ENCODE data around the gene NOL9.
A peak's percentile ranks its signal among the peaks of the same experiment; 100 is the strongest.

NOL9 gene

DNA sequence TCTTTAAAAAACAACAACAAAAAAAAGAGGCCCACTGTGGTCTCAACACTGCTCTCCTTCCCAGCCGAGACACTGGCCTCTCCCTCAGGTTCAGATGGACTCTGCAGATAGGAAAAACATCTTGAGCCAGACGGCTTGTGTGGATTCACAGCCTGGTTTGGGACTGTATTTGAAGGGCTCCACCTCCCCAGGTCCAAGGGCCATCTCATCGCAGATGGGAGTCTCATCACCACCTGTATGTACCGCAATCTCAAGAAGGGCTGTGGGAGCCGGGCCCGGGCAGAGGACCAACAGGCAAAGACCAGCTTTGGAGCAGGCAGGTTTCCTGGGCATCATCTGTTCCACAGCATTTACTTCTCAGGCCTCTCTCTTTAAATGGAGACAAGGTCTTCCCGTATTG lies 35.7 kb upstream of the NOL9 start:
- no peak for DNase-seq (ENCODE audit: low read depth in 2 of 2)

GRCh38 chr1:6588893-6589520 lies 34.7 kb upstream of the NOL9 start:
- DNase-seq (ENCODE audit: low read depth in 2 of 2), result no peak

- no peak for DNase-seq (ENCODE audit: low read depth in 2 of 2)
Observed at GRCh38 chr1:6588128-6588892, 34.0 kb upstream of the NOL9 start.

GRCh38 chr1:6587261-6588005 lies 33.1 kb upstream of the NOL9 start:
- no peak for DNase-seq (ENCODE audit: low read depth in 2 of 2)

DNA sequence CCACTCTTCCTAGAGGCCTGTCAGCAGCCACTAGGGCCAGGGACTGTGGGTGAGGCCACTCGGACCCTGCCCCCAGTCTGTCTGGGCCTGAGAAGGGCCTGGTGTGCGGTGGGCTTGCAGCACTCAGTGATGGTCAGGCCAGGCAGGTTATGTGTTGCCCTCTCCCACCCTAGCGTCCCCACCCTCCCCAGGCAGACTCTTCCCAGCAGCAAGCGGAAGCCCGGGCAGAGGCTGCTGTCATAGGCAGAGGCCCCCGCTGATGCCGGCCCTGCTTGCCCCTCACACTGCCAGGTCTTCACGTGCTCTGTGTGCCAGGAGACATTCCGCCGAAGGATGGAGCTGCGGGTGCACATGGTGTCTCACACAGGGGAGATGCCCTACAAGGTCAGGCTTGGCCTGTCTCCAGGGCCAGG lies 32.1 kb upstream of the NOL9 start:
- no peak for DNase-seq (ENCODE audit: low read depth in 2 of 2)

GRCh38 chr1:6585841-6586240 lies 31.5 kb upstream of the NOL9 start:
- DNase-seq (ENCODE audit: low read depth in 2 of 2), result no peak

GRCh38 chr1:6585081-6585722 lies 30.9 kb upstream of the NOL9 start:
- DNase-seq (ENCODE audit: low read depth in 2 of 2), result no peak

DNA sequence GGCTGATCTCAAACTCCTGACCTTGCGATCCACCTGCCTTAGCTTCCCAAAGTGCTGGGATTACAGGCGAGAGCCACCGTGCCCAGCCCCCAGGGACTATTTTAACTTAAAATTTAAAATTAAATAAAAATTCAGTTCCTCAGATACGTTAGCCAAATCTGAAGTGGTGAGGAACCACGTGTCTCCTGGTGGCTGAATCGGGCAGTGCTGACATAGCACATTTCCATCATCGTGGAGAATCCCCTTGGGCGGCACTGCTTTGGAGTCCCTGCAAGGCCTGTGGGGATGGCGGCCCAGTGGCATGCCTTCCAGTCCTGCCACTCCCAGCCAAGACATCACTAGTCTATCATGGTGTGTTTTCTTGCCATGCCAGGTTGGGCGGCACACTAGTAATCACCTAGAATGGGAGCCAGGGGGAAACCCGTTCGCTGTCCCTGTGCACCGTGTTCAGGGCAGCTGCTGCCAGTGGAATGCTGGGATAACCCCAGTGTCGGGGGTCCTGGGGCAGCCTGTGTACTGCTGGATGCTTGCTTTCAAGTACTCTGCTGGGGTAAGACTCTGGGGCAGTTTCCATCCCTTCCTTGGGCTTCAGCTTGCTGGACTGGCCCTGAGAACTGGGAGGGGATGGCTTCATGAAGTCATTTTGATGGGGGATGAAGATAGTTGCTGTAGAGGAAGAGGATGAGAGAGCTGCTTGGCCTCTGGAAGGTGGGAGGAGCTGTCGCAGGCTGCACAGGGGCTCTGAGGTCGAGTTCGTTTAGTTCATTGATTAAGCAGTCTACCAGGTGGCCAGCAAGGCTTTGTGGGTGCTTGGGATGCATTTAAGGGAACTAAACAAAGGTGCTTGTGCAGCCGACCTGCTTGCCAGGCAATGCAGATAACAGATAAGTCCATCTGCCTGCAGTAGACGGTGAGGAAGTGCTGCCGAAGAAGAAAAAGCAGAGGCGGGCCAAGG lies 30.1 kb upstream of the NOL9 start:
- no peak for DNase-seq (ENCODE audit: low read depth in 2 of 2)

- no peak for DNase-seq (ENCODE audit: low read depth in 2 of 2)
Observed at GRCh38 chr1:6582370-6582769, 28.1 kb upstream of the NOL9 start.

GRCh38 chr1:6581561-6582305 lies 27.4 kb upstream of the NOL9 start:
- DNase-seq (ENCODE audit: low read depth in 2 of 2), result no peak

DNA sequence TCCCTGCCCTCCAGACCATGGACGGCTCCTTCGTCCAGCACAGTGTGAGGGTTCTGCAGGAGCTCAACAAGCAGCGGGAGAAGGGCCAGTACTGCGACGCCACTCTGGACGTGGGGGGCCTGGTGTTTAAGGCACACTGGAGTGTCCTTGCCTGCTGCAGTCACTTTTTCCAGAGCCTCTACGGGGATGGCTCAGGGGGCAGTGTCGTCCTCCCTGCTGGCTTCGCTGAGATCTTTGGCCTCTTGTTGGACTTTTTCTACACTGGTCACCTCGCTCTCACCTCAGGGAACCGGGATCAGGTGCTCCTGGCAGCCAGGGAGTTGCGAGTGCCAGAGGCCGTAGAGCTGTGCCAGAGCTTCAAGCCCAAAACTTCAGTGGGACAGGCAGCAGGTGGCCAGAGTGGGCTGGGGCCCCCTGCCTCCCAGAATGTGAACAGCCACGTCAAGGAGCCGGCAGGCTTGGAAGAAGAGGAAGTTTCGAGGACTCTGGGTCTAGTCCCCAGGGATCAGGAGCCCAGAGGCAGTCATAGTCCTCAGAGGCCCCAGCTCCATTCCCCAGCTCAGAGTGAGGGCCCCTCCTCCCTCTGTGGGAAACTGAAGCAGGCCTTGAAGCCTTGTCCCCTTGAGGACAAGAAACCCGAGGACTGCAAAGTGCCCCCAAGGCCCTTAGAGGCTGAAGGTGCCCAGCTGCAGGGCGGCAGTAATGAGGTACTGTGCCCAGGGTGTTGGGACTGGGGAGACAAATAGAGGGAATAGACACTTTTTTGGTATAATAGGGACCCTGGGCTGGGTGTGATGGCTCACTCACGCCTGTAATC lies 26.5 kb upstream of the NOL9 start:
- DNase-seq (ENCODE audit: low read depth in 2 of 2), result no peak

DNA sequence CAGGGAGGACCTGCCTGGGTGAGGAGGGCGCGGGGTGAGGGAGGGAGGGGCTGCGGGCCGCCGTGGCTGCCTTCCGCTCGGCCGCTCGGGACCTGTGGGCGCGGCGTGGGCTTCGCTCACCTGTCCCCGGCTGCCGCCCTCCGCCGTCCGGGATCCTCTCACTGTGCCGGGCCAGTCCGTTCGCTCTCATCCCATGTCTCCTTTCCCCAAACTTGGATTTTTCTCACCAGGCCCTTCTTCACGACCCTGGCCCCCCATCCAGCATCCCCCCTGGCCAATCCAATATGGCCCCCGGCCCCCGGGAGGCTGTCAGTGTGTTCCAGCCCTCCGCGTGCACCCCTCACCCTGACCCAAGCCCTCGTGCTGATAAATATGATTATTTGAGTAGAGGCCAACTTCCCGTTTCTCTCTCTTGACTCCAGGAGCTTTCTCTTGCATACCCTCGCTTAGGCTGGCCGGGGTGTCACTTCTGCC lies 25.8 kb upstream of the NOL9 start:
- no peak for DNase-seq (ENCODE audit: low read depth in 2 of 2)

DNA sequence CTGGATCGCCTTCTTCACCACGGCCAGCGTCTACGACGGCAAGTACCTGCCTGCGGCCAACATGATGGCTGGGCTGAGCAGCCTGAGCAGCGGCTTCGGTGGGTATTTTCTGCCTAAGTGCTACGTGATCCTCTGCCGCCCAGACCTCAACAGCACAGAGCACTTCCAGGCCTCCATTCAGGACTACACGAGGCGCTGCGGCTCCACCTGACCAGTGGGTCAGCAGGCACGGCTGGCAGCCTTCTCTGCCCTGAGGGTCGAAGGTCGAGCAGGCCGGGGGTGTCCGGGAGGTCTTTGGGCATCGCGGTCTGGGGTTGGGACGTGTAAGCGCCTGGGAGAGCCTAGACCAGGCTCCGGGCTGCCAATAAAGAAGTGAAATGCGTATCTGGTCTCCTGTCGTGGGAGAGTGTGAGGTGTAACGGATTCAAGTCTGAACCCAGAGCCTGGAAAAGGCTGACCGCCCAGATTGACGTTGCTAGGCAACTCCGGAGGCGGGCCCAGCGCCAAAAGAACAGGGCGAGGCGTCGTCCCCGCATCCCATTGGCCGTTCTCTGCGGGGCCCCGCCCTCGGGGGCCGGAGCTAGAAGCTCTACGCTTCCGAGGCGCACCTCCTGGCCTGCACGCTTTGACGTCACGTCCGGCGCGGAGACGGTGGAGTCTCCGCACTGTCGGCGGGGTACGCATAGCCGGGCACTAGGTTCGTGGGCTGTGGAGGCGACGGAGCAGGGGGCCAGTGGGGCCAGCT lies 25.2 kb upstream of the NOL9 start, which contains the start of gene ZBTB48:
TSS of gene ZBTB48 (plus strand) at position 621 of the 745 bp plus-strand sequence. CDS start 616 bp downstream, outside the sequence.
- DNase-seq (ENCODE audit: low read depth in 2 of 2), result peak; percentile 93 to 95

DNA sequence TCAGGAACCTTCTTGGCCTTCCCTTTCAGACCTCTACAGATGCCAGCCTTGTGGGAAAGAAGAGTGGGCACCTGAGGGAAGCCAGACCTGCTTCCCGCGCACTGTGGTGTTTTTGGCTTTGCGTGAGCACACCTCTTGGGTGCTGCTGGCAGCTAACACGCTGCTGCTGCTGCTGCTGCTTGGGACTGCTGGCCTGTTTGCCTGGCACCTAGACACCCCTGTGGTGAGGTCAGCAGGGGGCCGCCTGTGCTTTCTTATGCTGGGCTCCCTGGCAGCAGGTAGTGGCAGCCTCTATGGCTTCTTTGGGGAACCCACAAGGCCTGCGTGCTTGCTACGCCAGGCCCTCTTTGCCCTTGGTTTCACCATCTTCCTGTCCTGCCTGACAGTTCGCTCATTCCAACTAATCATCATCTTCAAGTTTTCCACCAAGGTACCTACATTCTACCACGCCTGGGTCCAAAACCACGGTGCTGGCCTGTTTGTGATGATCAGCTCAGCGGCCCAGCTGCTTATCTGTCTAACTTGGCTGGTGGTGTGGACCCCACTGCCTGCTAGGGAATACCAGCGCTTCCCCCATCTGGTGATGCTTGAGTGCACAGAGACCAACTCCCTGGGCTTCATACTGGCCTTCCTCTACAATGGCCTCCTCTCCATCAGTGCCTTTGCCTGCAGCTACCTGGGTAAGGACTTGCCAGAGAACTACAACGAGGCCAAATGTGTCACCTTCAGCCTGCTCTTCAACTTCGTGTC lies 24.5 kb upstream of the NOL9 start:
- no peak for DNase-seq (ENCODE audit: low read depth in 2 of 2)

DNA sequence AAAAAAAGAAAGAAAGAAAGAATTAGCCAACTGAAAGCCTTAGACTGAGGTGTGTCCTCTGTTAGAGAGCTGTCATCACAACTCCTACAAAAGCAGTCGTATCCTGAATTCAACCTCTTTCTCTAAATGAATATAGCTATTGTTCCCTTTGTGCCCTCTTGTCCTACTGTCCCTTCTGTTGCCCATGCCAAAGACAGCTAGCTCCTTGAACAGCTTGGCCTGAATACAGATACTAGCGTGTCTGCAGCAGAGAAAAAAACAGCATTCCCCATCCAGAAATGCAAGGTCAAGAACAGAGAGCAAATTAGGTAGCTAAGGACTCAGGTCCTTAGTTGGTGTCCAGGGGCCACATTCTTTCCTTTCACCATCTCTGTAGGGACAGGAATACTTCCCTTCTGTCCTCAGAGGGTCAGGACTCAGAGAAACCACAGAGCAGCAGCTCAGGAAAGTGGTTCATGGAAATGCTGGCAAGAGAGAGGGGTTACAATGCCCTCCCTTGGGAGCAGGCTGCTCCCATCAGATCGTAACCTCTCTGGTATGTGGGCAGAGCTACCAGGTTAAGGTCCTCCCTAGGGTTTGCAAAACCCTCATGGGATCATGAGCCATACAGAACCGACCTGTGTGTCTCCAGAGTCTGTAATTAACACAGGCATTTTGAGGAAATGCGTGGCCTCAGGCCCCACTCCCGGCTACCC lies 23.7 kb upstream of the NOL9 start:
- DNase-seq (ENCODE audit: low read depth in 2 of 2), result no peak

DNA sequence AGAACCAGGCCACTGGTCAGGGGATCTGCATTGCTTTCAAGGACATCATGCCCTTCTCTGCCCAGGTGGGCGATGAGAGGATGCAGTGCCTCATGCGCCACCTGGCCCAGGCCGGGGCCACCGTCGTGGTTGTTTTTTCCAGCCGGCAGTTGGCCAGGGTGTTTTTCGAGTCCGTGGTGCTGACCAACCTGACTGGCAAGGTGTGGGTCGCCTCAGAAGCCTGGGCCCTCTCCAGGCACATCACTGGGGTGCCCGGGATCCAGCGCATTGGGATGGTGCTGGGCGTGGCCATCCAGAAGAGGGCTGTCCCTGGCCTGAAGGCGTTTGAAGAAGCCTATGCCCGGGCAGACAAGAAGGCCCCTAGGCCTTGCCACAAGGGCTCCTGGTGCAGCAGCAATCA lies 20.5 kb upstream of the NOL9 start:
- no peak for DNase-seq (ENCODE audit: low read depth in 2 of 2)

- DNase-seq (ENCODE audit: low read depth in 2 of 2), result no peak
Observed at GRCh38 chr1:6574025-6574620, 19.8 kb upstream of the NOL9 start.

Data from activated CD8-positive, alpha-beta memory T cell treated with anti-CD3 and anti-CD28 coated beads for 4 hours (primary cell).